Right forelimb (tissue), 1 donor: ENCODE results near the gene KIRREL2.
A peak's percentile ranks its signal among the peaks of the same experiment; 100 is the strongest.
"Not testable (repeated sequence)": the region's sequence is repeated elsewhere in the genome, so short reads cannot be mapped to it uniquely, and the experiment has no call there.

ENCODE experiments used
- DNase-seq: peaks from one replicate; pipeline ENCODE4 v3.0.0-alpha.2; 2018

KIRREL2 gene

DNA sequence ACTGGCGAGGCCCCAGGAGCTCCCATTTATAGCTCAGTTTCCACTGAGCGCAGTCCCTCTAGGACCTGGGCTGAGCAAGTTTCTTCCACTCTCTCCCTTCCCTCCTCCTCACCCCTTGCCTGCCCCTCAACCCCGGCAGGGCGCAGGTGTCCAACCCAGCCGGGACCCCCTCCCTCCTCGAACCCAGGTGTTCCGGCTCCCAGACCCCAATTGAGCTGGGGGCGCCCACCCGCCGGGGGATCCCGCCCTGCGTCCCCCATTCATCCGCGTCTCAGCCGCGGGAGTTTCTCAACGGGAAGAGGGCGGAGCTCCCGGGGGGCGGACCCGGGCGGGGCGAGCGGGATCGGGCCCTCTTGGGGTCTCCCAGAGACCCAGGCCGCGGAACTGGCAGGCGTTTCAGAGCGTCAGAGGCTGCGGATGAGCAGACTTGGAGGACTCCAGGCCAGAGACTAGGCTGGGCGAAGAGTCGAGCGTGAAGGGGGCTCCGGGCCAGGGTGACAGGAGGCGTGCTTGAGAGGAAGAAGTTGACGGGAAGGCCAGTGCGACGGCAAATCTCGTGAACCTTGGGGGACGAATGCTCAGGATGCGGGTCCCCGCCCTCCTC is at the start of gene KIRREL2:
TSS of gene KIRREL2 (plus strand) at position 366 of the 604 bp plus-strand sequence. CDS start at position 575, 209 bp downstream.
- DNase-seq, result no peak

DNA sequence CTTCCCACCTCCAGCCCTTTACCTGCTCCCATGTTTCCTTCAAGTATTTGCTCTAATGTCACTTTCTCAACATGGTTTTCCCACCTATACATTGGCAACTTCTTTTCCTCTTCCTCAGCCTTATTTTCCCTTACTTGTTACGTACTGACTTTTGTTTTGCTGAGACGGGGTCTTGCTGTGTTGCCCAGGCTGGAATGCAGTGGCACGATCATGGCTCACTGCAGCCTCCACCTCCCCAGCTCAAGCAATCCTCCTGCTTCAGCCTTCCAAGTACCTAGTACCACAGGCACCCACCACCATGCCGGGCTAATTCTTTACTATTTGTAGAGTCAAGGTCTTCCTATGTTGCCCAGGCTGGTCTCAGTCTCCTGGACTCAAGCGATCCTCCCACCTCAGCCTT is 49.1 kb upstream of the KIRREL2 start:
- DNase-seq, result no peak

DNA sequence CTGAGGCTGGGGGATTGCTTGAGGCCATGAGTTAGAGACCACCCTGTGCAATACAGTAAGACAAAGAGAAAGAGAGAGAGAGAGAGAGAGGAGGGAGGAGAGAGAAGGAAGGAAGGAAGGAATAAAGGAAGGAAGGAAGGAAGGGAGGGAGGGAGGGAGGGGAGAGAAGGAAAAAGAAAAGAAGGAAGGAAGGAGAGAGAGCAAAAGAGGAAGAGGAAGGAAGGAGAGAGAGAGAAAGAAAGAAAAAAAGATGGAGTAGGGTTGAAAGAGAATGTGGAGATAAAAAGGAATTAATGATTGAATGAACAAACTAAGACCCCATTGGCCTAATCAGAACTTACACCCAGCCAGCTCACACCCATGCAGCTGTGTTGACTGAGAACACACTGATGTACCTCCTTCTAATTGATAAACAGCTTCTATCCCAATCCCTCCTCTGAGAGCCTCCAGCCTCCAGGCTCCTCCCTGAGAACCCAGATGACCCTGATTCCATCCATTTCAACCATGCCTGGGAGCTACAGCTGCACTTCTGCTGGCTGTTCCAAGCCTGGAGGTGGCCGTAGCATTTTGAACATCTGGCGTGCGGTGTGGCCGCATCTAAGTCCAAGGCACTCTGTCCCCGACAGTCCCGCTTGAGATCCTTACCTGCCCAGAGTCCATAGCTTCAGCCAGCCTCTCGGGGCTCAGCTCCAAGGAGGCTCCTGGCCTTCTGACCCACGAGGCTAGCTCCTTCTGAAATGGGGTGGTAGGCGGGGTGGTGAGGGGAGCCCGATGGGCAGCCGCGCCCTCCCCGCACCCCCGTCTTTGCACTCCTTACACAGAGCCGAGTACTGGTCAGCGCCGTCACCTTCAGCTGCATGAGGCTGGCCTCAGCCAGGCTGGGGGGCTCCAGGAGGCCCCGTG is 45.1 kb upstream of the KIRREL2 start:
- DNase-seq, result no peak

DNA sequence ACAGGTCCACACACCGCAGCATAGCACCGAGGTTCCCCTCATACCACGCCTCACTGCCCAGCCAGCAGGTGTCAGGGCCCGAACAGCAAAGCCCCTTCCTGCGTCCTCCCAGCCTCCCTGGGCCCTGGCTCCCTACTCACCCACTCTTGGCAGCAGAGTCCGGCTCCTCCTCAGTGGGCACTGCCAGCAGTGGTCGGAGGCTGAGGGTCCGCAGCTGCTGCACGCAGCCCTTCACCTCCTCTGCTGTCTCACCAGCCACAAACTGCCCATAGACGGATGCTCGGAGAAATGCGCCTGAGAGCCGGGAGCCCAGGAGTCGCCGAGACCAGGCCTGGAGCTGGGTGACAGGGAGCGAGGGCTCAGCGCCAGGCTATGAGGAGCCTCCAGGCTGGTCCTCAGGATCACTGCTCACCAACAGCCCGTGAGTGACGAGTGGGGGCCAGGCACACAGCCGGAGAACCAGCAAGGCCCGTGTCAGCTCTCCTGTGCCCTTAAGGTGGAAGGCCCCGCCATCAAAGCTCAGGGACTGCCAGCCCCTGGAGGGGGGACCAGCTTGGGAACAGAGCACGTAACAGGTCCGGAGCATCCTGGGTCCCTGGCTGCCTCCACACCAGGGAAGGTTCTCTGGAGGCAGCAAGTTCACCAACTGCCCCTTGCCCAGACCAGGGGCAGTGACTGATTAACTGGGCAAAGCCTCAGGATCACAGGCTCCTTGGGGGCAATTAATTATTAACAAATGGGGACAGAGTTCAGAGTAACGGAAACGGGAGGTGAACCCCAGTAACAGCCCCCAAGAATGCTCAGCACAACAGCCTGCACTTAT is 44.3 kb upstream of the KIRREL2 start, which contains the start of gene PRODH2:
TSS of gene PRODH2 (minus strand) at position 626 of the 823 bp plus-strand sequence. CDS start at position 586, 40 bp downstream.
- no peak for DNase-seq

DNA sequence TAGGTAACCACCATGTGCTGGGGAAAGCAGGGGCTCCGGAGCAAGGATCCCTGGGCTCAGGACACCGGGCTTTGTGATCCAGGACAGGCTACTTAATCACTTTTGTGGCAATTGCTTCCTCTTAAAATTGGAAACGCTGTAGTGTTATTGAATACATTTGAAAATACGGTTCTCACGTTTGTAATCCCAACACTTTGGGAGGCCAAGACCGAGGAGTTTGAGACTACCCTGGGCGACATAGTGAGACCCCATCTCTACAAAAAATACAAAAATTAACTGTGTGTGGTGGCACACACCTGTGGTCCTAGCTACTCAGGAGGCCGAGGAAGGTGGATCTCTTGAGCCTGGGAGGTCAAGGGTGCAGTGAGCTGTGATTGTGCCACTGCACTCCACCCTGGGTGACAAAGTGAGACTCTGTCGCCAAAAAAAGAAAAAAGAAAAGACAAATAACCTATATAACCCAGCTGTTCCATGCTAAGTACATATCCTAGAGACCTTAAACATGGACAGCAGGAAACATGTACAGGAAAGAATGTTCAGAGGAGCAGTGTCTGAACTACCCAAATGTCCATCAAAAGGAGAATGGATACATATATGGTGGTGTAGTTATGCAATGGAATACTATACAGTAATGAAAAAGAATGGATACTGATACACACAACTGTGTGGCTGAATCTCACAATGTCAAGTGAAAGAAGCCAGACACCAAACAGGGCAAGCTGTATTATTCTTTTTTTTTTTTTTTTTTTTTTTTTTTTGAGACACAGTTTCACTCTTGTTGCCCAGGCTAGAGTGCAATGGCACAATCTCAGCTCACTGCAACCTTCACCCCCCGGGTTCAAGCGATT is 43.4 kb upstream of the KIRREL2 start:
- no peak for DNase-seq

DNA sequence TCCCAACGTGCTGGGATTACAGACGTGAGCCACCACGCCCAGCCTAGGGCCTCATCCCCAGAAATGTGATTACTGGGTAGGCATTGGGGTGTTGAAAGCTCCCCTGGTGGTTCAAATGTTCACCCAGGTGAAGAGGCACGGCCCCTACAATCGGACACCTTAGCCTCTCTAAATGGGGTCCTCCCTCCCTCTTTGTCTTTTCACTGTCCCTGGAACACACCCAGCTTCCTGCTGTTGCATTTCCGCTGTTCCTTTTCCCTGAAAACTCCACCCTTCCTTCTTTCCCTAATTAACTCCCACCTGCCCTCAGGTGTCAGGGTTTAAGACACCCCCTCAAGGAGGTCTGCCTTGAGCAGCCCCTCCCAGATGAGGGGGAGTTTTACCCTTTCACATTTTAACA is 40.4 kb upstream of the KIRREL2 start:
- no peak for DNase-seq

DNA sequence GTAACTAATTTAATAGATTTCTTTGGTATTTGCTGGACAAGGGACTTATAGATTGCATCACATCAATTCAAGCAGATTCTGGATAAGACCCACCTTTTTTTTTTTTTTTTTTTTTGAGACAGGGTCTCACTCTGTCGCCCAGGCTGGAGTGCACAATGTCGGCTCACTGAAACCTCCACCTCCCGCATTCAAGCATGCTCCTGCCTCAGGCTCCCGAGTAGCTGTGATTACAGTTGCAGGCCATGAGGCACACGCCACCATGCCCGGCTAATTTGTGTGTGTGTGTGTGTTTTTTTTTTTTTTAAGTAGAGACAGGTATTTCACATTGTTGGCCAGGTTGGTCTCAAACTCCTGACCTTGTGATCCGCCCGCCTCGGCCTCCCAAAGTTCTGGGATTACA is 39.9 kb upstream of the KIRREL2 start:
- DNase-seq, result no peak

DNA sequence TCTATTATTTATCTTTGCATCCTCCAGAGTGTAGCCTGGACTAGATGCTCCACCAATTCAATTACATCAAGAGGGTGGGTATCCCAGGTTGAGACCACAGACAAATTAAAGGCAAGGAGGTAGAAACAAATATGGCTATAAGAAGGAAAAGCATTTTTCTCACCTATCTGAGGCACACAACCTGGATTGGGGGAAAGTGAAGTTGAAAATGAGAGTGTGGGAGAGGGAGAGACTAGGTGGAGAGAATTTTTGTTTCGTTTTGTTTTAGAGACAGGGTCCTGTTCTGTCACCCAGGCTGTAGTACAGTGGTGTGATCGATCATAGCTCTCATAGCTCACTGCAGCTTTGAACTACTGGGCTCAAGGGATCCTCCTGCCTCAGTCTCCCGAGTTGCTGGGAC is 38.3 kb upstream of the KIRREL2 start:
- no peak for DNase-seq

DNA sequence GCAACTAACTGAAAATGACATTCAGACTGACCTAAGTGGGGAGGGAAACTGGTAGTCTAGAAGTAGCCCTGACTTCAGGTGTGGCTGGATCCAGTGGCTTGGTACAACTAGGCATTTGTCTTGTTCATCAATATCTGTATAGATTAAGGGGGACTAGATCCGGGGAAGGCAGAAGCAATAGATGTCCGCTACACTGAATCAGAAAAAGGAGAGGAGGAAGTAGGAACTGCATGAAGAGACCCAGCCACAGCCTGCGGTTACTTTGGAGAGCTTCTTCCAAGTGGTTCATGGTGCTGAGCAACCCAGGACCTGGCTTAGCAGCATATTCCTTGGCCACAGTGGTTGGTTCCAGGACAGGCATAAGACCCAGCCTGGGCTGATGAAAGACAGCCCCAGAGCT is 34.1 kb upstream of the KIRREL2 start:
- no peak for DNase-seq

DNA sequence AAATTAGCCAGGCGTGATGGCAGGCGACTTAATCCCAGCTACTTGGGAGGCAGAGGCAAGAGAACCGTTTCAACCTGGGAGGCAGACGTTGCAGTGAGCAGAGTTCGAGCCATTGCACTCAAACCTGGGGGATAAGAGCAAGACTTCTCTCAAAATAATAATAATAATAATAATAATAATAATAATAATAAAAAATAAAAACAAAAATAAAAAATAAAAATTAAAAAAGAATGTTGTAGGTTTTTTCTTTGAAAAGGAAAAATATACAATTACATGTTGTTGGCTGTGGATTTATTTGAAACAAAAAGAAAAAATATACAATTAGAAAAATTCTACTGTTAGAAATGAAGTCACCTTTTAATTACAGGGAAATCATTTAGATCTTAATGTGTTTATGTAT is 32.6 kb upstream of the KIRREL2 start:
- DNase-seq, result no peak

DNA sequence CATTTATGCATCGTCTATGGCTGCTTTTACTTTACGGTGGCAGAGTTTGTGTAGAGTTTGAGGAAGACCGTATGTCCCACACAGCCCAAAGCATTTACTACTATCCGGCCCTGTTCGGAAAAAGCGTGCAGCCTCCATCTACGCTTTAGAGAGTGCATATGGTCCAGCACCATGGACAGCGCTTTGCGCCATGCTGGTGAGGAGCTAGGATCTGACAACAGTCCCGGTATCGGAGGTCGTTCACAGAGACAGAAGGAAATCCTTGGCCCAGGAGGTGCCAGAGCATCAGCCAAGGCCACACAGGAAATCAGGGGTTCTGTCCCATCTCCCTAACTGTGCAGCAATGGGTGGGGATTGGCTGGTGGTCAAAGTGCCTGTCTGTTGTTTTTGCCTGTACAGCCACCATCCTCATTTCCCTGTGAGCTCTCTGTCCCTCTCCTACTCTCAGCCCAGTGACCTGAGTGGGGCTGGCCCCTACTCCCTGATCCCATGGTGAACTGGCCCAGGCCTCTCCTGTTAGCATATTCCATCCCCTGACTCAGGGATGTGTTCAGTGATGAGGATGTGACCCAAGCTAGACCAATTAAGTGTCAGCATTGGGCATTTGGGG is 27.9 kb upstream of the KIRREL2 start:
- peak; percentile 82 for DNase-seq

DNA sequence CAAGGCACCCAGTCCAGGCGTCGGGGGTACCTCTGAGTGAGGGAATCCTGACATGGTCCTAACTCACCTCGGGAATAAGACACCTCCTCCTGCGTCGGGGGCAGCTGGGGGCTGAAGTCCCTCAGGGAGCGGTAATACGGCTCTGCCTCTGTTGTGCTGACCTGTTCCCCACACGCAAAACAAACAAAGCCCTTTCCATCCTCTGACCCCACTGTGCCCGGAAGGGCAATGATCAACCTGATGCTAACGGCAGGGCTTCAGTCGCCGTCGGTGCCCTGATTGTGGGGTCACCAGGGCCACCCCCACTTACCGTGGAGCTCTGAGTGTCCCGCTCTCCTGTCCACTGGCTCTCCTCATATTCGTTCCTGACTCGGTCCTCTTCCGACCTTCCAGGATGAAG is 25.7 kb upstream of the KIRREL2 start:
- no peak for DNase-seq

DNA sequence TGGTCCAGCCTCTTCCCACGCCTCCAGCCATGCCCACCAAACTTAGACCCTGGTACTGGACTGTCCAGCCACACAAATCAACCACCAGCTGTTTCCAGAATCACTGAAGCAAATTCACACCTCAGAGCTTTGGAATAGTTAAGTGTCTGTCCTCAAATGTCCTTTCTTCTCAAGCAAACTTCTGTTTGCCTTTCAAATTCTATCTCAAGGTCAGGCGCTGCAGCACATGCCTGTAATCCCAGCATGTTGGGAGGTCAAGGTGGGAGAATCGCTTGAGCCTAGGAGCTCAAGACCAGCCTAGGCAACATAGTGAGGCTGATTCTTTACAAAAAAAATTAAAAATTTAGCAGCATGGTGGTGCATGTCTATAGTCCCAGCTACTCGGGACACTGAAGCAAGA is 24.7 kb upstream of the KIRREL2 start:
- DNase-seq, result no peak

DNA sequence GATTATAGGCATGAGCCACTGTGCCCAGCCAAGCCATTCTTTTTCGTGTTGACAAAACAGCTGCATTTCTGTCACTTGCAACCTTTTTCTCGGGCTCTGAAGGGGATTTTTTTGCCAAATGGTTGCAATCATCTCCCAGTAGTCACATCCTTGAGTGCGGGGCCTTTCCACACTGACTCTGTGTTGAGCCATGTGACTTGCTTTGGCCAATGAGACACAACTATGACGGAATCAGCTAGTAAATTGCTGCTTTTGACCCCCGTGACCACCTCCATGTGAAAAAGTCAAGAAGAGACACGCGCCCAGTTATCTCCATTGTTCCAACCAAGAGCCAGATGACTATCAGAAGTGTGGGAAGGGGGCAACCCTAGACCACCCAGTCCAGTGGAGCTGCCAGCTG is 22.7 kb upstream of the KIRREL2 start:
- no peak for DNase-seq

DNA sequence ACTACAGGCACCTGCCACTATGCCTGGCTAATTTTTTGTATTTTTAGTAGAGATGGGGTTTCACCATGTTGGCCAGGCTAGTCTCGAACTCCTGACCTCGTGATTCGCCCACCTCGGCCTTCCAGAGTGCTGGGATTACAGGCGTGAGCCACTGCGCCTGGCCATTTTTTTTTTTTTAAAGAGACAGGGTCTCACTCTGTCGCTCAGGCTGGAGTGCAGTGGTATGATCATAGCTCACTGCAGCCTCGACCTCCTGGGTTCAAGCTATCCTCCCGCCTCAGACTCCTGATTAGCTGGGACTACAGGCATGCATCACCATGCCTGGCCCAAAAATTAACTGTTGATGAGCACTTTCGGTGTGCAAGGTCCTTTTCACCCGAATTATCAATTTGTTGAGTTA is 20.6 kb upstream of the KIRREL2 start:
- DNase-seq, result not testable (repeated sequence)

DNA sequence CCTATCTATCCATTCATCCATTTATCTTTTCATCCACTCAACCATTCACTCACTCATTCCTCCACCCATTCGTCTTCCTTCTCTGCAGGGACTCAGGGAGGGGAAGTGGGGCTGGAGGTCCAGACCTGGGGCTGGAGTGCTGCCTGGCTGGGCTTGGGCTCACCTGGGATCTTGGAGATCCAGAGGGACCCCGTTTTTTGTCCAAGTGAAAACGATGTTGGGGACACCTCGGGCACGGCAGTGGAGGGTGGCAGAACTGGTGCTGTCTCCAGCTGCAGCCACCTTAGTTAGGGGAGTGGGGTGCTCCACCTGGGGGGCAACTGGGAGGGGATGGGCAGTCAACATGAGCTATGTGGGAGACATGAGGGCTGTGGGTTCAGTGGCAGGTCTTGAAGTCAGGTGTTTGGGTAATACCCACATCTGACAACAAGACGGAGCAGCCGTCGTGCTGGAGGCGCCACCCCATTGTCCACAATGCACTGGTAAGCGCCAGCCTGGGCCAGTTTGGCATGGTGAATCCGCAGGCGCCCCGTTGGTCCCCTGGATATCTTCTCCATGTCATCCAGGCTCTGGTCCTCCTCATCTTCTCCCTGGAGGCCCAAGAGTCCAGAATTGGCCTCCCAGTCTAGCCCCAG is 14.6 kb upstream of the KIRREL2 start:
- no peak for DNase-seq

DNA sequence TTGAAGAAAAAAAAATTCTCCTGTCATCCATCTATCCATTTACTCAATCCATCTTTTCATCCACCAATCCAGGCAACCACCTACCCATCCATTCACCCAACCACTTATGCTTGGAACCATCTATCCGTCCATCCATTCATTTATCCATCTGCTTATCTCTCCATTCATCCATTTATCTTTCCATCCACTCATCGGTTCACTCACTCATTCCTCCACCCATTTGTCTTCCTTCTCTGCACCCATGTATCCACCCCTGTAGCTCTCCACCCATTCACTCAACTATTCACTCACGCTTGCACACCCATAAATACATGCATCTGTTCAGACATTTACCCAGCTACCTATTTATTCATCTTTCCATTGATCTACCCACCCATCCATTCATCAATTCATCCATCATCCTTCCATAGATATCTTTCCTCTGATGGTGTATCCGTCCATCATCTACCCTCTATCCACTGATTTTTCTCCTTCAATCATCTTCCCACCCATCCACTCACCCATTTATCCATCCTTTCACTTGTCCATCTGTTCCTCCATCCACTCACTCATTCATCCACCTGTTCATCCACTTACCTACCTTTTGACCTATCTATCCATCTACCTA is 13.9 kb upstream of the KIRREL2 start:
- no peak for DNase-seq

DNA sequence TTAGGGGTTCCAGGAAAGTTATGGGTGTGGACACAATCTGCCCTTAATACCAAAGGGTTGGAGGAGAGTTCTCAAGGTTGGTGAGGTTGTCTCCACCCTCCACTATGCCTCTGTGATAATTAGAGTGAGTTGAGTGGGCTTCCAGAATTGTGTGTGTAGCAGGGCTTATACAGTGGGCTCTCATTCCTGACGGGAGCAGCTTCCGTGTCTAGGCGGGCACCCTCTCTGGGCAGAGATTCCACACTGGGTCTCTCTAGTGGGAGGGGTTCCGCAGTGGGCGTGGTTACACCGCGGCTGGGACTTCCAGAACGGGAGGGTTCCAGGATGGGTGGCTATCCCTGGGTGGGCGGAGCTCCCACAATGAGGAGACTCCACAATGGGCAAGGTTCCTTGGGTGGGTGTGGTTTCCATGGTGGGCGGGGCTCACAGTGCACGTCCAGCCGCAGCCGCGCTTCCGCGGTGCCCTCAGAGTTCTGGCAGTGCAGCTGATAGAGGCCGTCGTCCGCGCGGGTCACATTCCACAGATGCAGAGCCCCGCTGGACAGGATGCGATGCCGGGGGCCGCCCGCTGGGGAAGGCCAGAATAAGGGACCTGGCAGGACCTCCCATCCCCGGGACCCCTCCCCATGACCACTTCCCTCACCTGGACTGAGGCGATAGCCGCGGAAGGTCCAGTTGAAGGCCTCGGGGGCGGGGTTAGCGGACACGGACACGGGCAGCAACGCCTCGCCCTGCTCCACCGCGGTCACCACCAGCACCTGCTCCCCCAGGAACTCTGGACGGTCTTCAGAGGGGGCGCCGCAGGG is 12.8 kb upstream of the KIRREL2 start:
- no peak for DNase-seq

DNA sequence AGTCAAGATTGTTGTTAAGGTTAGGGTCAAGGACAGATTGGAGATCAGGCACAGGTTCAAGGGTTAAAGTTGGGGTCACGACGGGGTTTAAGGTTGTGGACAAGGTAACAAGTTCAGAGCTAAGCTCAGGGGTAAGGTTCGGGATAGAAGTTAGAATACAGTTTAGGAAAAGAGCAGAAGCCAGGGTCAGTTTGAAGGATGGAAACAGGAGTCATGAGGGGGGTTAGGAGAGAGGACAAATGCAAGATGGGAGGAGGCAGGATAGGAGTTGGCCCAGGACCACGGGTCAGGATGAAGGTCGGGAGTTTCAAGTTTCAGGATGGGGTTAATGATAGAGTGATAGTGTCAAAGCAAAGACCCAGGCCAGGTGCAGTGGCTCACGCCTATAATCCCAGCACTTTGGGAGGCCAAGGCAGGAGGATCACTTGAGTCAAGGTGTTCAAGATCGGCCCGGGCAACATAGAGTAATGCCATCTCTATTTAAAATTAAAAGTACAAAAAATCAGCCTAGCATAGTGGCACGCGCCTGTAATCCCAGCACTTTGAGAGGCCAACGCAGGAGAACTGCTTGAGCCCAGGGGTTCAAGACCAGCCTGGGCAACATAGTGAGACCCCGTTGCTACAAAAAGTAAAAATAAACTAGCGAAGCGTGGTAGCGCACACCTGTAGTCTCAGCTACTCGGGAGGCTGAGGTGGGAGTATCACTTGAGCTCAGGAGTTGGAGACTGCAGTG is 12.1 kb upstream of the KIRREL2 start:
- DNase-seq, result no peak
